ENCODE results near the gene ATXN1. TPM values are rescaled to one million over a fixed set of nuclear protein-coding genes. Genes with fewer than 3 reads are reported as not detected.

ATXN1 gene
- total RNA-seq, 1 donor = 48.5 TPM

GRCh38 chr6:16254535-16254934 lies 506.7 kb downstream of the ATXN1 start:
- H3K9me3 ChIP-seq (ENCODE audit: low read depth, low read length) = no peaks in the 10 kb centered on the region
- DNase-seq (ENCODE audit: insufficient read length, low spot score, missing footprints) = no peak
- no peaks in the 10 kb centered on the region for H3K4me1 ChIP-seq (ENCODE audit: insufficient read depth, low read length)
- no peaks in the 10 kb centered on the region for H3K36me3 ChIP-seq (ENCODE audit: insufficient read depth, low read length)
- no peak overlapping the region for H2AFZ ChIP-seq (ENCODE audit: low read length)
- no peak overlapping the region for H3K4me3 ChIP-seq (ENCODE audit: insufficient read depth, low read length)
- no peak overlapping the region for H3K4me2 ChIP-seq (ENCODE audit: insufficient read depth, low read length)
- TF ChIP-seq, protein P1, sequence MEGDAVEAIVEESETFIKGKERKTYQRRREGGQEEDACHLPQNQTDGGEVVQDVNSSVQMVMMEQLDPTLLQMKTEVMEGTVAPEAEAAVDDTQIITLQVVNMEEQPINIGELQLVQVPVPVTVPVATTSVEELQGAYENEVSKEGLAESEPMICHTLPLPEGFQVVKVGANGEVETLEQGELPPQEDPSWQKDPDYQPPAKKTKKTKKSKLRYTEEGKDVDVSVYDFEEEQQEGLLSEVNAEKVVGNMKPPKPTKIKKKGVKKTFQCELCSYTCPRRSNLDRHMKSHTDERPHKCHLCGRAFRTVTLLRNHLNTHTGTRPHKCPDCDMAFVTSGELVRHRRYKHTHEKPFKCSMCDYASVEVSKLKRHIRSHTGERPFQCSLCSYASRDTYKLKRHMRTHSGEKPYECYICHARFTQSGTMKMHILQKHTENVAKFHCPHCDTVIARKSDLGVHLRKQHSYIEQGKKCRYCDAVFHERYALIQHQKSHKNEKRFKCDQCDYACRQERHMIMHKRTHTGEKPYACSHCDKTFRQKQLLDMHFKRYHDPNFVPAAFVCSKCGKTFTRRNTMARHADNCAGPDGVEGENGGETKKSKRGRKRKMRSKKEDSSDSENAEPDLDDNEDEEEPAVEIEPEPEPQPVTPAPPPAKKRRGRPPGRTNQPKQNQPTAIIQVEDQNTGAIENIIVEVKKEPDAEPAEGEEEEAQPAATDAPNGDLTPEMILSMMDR (IDR thresholded peaks at IDR 0.05; ENCODE audit: extremely low read depth, low read depth, low read length) = no peak
- H3K27me3 ChIP-seq (ENCODE audit: insufficient read depth, low read length) = no peaks in the 10 kb centered on the region
- H3K79me2 ChIP-seq (ENCODE audit: insufficient read depth, low read length) = no peaks in the 10 kb centered on the region
- no peak overlapping the region for H3K27ac ChIP-seq (ENCODE audit: low read depth, low read length)
- H4K20me1 ChIP-seq (ENCODE audit: insufficient read depth, low read length) = no peaks in the 10 kb centered on the region

GRCh38 chr6:16253399-16254144 lies 507.7 kb downstream of the ATXN1 start:
- Histone ChIP-seq H3K9me3 (ENCODE audit: low read depth, low read length) (no peaks in the 10 kb centered on the region), H3K27me3 (ENCODE audit: insufficient read depth, low read length) (no peaks in the 10 kb centered on the region), H2AFZ (ENCODE audit: low read length) (no peak overlapping the region), H3K4me1 (ENCODE audit: insufficient read depth, low read length) (no peaks in the 10 kb centered on the region), H3K4me3 (ENCODE audit: insufficient read depth, low read length) (no peak overlapping the region), H3K79me2 (ENCODE audit: insufficient read depth, low read length) (no peaks in the 10 kb centered on the region), H3K27ac (ENCODE audit: low read depth, low read length) (no peak overlapping the region), H4K20me1 (ENCODE audit: insufficient read depth, low read length) (no peaks in the 10 kb centered on the region), H3K4me2 (ENCODE audit: insufficient read depth, low read length) (no peak overlapping the region), H3K36me3 (ENCODE audit: insufficient read depth, low read length) (no peaks in the 10 kb centered on the region)
- no peak for DNase-seq (ENCODE audit: insufficient read length, low spot score, missing footprints)
- TF ChIP-seq, protein P1 (IDR thresholded peaks at IDR 0.05; ENCODE audit: extremely low read depth, low read depth, low read length) = no peak

- no peaks in the 10 kb centered on the region for H3K36me3 ChIP-seq (ENCODE audit: insufficient read depth, low read length)
- H3K4me1 ChIP-seq (ENCODE audit: insufficient read depth, low read length) = no peaks in the 10 kb centered on the region
- H3K4me3 ChIP-seq (ENCODE audit: insufficient read depth, low read length) = no peak overlapping the region
- no peaks in the 10 kb centered on the region for H3K27me3 ChIP-seq (ENCODE audit: insufficient read depth, low read length)
- DNase-seq (ENCODE audit: insufficient read length, low spot score, missing footprints) = no peak
- H2AFZ ChIP-seq (ENCODE audit: low read length) = no peak overlapping the region
- no peaks in the 10 kb centered on the region for H3K9me3 ChIP-seq (ENCODE audit: low read depth, low read length)
- no peaks in the 10 kb centered on the region for H4K20me1 ChIP-seq (ENCODE audit: insufficient read depth, low read length)
- no peaks in the 10 kb centered on the region for H3K79me2 ChIP-seq (ENCODE audit: insufficient read depth, low read length)
- TF ChIP-seq, protein P1 (IDR thresholded peaks at IDR 0.05; ENCODE audit: extremely low read depth, low read depth, low read length) = no peak
- H3K27ac ChIP-seq (ENCODE audit: low read depth, low read length) = no peak overlapping the region
- H3K4me2 ChIP-seq (ENCODE audit: insufficient read depth, low read length) = no peak overlapping the region
Observed at GRCh38 chr6:16252686-16253299, 508.5 kb downstream of the ATXN1 start.

- Histone ChIP-seq H3K4me2 (ENCODE audit: insufficient read depth, low read length) (no peak overlapping the region), H3K36me3 (ENCODE audit: insufficient read depth, low read length) (no peaks in the 10 kb centered on the region)
- TF ChIP-seq, protein P1 (IDR thresholded peaks at IDR 0.05; ENCODE audit: extremely low read depth, low read depth, low read length) = no peak
Observed at GRCh38 chr6:16251706-16252105, 509.6 kb downstream of the ATXN1 start.

More at GRCh38 chr6:16251706-16252105, 509.6 kb downstream of the ATXN1 start:
- H3K27ac ChIP-seq (ENCODE audit: low read depth, low read length) = no peak overlapping the region
- no peaks in the 10 kb centered on the region for H3K4me1 ChIP-seq (ENCODE audit: insufficient read depth, low read length)
- no peaks in the 10 kb centered on the region for H3K27me3 ChIP-seq (ENCODE audit: insufficient read depth, low read length)
- H3K79me2 ChIP-seq (ENCODE audit: insufficient read depth, low read length) = no peaks in the 10 kb centered on the region
- no peak for DNase-seq (ENCODE audit: insufficient read length, low spot score, missing footprints)
- no peaks in the 10 kb centered on the region for H3K9me3 ChIP-seq (ENCODE audit: low read depth, low read length)
- H3K4me3 ChIP-seq (ENCODE audit: insufficient read depth, low read length) = no peak overlapping the region
- H4K20me1 ChIP-seq (ENCODE audit: insufficient read depth, low read length) = no peaks in the 10 kb centered on the region
- H2AFZ ChIP-seq (ENCODE audit: low read length) = no peak overlapping the region
